DND-41 (cell line): Measurements from ENCODE around the gene ABCB11.

Experiments used
- EZH2 ChIP-seq: IDR thresholded peaks from 3 replicates; pipeline ENCODE4 v1.6.1; 2012; ENCODE audit warnings: borderline replicate concordance, low read depth, mild to moderate bottlenecking, moderate library complexity, low read length, inconsistent platforms; ENCODE audit not compliant: severe bottlenecking
- TF ChIP-seq, protein P1 (sequence below): IDR thresholded peaks from 2 replicates; pipeline ENCODE4 v1.5.1; 2012; ENCODE audit warnings: borderline replicate concordance, low read length, moderate library complexity, mild to moderate bottlenecking; ENCODE audit not compliant: poor library complexity, severe bottlenecking; ENCODE audit errors: extremely low read depth

DNA sequence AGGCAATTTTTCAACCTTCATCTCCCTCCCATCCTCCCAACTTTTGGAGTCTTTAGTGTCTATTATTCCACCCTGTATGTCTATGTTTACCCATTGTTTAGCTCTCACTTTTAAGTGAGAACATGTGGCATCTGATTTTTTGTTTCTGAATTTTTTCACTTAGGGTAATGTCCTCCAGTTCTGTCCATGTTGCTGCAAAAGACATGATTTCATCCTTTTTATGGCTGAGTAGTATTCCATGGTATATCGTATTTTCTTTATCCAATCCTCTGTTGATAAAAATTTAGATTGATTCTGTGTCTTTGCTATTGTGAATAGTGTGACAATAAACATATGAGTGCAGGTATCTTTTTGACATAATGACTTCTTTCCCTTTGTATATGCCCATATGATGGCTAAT lies 81.8 kb downstream of the ABCB11 start:
- TF ChIP-seq, protein P1, sequence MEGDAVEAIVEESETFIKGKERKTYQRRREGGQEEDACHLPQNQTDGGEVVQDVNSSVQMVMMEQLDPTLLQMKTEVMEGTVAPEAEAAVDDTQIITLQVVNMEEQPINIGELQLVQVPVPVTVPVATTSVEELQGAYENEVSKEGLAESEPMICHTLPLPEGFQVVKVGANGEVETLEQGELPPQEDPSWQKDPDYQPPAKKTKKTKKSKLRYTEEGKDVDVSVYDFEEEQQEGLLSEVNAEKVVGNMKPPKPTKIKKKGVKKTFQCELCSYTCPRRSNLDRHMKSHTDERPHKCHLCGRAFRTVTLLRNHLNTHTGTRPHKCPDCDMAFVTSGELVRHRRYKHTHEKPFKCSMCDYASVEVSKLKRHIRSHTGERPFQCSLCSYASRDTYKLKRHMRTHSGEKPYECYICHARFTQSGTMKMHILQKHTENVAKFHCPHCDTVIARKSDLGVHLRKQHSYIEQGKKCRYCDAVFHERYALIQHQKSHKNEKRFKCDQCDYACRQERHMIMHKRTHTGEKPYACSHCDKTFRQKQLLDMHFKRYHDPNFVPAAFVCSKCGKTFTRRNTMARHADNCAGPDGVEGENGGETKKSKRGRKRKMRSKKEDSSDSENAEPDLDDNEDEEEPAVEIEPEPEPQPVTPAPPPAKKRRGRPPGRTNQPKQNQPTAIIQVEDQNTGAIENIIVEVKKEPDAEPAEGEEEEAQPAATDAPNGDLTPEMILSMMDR: no peak
- TF ChIP-seq EZH2: no peak
